ENCODE measurements around the gene AVP. TPM values are rescaled to one million over a fixed set of nuclear protein-coding genes. Genes with fewer than 3 reads are reported as not detected.
A peak's percentile ranks its signal among the peaks of the same experiment; 100 is the strongest.

Gene AVP
- total RNA-seq, 1 donor from 2014 or later = not detected

DNA sequence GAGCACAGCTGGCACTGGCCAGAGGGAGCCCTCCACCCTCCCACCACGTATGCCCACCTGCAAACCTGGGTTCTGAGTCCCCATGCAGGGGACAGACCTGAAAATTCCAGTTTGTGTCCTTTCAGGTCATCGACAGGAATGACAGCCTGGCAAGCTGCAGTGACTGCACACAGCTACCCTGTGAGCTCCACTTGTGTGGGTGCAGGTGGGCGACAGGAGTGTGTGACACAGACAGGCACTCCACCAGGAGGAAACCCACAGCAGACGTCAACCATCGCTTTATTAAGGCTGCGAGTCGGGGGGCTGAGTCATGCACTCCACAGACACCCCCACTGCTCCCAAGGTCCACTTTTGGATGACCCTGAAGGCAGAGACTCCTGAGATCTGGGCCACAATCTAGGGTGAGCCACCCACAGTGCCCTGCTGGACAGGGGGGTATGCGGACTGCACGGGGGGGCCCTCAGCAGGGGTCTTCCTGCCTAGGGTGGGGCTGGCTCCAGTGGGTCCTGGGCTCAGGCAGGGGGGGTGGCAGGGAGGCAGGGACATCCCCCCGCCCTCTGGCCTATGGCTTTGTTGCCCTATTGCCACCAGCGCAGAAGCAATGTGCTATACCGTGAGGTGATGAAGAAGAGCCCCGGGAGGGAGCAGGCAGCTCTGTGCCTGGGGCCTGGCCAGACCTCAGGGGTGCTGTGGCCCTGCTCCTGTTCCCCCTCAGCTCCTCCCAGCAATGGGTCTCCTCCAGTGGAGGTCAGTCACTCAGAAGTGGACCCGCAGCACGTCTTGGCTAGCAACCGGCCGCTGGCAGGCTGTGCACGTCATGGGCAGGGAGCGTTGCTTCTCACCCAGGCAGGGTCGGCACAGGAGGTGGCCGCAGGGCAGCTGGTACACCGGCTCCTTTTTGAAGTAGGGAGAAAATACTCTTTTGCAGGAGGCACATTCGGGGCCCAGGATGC is 25.1 kb upstream of the AVP start:
- DNase-seq = no peak

GRCh38 chr20:3107464-3108025 is 23.0 kb upstream of the AVP start:
- no peak for DNase-seq

DNA sequence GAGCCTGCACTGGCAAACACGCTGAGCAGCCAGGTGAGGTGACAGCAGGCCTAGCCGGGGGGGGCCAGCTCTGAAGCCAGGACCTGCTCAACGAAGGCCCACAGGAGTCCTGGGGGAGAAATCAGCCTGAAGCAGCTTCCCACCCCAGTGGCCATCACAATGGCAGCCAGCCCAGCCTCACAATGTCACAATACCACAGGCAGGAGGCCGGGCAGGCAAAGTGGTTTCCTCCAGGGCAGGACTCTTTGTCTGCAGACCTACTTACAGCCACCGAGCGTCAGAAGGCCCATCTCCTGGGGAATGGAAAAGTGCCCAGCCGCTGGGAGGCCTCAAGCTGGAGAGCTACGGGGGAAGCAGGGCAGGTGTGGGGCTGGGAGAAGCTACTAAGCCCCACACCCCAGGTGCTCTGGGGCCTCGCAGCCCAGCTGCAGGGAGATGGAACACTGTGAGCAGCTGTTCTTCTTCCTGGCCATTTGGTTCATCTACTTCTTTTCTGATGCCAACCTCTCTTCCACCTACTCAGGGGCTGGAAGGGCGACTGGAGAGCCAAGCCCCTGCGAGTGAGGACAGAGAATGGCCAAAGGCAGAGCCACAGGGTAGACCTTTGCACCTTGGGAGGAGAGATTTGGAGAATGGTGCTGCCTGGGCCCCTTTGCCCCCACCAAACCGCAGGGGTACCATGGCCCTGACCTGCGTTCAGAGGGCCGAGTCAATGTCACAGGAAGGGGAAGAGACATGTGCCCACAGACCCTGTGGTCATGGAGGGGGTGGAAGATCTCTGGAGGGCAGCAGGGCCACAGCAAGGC is 22.3 kb upstream of the AVP start:
- DNase-seq = no peak

DNA sequence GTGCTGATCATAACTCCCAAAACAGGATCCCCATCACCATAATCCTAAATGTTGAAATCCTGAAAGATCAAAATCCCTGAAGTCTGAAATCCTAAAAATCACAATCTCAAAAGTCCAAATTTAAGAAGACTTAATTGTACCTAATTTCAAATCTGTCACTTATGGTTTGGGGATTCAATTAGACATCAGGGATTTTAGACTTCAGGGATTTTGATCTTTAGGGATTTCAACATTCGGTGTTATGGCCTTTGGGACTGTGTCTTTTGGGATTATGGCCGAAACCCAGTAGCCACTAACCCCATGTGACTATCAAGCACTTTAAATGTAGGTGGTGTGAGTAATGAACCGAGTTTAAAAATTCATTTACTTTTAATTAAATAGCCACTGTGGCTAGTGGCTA is 21.7 kb upstream of the AVP start:
- no peak for DNase-seq

DNA sequence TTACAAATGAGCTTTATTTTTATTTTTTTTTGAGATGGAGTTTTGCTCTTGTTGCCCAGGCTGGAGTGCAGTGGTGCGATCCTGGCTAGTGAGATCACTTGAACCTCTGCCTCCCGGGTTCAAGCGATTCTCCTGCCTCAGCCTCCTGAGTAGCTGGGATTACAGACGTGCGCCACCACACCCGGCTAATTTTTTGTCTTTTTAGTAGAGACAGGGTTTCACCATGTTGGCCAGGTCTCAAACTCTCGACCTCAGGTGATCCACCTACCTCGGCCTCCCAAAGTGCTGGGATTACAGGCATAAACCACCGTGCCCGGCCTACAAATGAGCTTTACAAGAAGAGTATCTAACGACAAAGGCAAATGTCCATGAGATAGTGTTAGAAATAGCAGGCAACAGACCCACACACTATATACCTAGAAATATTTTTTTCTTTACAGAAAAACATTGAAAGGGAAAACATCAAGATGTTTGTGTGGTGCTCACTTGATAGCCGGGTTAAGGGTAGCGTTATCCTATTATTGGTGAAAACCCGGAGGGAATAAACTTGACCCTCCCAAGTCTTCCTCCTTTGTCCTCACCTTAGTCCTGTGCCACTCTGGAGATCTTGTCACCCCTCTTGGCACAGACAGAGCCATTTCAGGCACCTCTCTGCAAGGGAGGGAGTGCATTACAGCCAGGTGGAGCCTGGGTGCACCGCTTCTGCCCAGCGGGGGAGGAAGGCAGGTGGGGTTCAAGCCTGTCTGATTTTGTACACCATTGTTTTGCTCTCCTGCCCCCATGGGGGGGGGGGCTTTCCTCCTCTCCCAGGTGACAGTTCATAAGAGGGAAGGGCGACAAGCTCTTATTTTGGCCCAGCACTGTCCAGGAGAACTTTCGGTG is 21.0 kb upstream of the AVP start:
- DNase-seq = no peak

DNA sequence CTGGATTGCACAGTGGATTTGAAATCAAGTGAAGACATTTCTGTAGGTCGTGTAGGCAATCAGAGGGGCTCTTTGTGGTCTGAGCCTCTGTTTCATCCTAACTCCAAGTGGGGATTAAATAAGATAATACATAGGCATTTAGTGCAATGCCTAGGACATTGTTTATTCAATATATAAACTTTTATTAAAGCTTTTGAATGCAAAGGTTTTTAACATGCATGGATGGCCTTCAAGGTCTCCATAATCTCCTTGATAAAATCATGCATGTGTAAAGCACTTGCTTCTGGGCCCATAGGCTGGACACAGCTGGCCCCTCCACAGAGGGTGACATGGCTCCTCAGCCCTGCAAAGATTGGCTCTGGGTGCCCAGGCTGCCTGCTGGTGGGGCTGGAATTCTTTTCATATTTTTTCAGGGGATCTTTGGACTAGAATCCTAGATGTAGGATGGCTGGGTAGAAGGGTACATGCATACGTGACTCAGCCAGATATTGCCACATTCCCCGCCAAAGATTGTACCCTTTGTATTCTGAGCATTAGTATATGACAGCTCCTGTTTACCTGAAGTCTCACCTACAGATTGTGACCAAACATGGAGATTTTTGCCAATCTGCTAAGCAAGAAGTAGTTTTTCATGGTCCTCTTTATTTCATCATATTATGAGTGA is 19.0 kb upstream of the AVP start:
- no peak for DNase-seq

- DNase-seq = no peak
These were observed 18.2 kb upstream of the AVP start for GRCh38 chr20:3102575-3103368.

DNA sequence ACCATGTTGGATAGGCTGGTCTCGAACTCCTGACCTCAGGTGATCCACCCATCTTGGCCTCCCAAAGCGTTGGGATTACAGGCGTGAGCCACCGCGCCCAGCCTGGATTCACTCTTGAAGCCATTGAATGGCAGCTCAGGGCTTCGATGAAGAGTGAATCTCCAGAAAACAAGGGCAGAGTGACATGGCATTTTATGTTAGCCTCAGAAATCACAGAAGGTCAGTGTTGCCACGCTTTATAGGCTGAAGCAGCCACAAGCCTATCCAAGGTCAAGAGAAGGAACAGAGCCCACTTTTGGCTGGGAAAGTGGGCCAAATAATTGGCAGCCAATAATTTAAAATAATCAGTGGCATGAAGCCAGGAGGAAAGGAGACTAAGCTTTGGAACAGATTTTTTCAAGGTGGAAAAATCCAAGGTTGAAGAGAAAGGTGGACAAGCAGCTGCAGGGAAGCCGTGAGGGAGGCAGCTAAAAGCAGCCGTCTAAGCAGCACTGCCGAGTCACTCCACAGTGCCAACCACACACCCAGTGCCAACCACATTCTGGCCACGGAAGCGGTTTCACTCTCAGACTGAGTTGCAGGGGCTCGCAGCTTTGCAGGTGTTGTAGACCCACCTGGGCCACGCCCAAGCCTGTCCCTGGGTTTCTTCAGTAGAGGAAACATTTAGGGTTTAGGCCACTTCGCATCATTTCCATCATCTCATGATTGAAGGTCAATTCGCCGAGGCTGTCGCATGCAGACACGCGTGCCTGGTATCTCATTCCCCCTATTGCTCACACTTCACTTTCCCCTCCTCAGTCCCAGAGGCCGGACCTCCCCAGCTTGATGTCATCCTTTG is 17.4 kb upstream of the AVP start:
- DNase-seq = no peak

DNA sequence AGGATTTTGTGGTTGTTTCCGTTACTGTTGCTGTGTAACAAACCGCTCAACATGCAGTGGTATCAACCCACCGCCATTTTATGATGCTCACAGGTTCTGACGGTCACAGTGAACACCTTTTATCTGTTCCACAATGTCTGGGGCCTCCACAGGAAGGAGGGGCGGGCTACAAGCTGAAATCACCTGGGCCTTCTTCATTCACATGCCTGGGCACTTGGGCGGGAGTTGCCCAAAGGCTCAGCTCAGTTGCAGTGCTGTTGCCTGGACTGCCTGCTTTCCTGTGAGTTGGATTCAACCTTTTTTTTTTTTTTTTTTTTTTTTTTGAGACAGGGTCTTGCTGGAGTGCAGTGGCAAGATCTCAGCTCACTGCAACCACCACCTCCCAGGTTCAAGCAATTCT is 16.7 kb upstream of the AVP start:
- no peak for DNase-seq

DNA sequence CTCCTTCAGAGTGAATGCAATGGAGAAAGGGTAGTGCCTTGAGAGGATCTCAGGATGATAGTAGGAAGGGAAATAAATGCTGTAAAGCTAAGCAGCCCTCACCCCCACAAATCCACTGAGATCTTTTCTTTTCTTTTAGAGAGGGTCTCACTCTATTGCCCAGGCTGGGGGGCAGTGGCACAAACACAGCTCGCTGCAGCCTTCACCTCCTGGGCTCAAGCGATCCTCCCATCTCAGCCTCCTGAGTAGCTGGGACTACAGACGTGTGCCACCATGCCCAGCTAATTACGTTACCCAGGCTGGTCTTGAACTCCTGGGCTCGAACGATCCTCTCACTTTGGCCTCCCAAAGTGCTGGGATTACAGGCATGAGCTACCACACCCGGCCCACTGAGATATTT is 16.0 kb upstream of the AVP start:
- no peak for DNase-seq

DNA sequence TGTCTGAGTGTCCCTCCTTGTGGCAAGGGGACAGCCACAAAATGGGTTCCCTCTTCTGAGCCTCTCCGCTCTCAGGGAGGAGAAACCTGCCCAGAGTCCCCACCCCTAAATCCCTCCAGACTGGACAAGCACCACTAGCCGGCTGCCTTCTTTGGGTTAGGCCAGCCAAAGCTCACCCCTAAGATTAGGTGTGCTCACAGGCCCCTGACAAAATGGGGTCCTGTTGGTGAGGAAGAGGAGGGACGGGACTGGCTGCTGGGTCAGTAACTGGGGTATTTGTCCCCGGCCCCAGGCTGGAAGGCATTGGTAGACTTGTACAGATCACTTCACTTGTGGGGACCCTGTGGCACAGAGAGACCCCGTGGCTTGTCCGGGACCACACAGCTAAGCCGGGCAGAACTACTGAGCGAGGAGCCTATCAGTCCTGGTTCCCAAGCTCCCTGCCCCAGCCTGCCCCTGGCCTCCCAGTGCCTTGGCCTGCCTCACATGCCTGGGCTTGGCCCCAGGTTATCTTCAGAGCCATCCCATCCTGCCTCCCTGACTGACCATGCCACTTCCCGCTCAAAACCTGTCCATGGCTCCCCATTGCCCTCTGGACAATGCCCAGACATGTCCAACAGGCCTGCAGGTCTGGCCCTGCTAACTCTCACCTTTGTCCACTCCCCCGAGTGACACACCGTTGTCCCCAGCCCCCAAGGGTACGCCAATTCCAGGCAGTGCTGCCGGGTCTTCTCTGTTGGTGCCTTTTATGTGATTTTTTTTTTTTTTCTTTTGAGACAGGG is 10.5 kb upstream of the AVP start:
- DNase-seq = no peak

DNA sequence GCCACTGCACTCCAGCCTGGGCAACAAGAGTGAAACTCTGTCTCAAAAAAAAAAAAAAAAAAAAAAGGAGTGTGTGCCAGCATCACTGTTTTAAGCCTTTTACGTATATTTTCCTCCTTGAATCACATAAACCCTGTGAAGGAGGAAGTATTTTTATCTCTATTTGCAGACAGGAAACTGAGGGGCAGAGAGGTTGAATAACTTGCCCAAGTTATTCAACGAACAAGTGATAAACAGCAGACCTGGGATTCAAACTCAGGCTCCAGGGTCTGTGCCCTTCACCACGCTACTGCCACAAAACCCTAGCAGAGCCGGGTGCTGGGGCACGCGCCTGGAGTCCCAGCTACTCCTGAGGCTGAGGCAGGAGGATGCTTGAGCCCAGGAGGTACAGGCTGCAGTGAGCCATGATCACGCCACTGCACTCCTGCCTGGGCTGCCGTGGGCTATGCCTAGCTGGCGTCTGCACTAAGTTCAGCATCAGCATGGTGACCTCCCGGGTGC is 9.4 kb upstream of the AVP start:
- peak; percentile 67 for DNase-seq

DNA sequence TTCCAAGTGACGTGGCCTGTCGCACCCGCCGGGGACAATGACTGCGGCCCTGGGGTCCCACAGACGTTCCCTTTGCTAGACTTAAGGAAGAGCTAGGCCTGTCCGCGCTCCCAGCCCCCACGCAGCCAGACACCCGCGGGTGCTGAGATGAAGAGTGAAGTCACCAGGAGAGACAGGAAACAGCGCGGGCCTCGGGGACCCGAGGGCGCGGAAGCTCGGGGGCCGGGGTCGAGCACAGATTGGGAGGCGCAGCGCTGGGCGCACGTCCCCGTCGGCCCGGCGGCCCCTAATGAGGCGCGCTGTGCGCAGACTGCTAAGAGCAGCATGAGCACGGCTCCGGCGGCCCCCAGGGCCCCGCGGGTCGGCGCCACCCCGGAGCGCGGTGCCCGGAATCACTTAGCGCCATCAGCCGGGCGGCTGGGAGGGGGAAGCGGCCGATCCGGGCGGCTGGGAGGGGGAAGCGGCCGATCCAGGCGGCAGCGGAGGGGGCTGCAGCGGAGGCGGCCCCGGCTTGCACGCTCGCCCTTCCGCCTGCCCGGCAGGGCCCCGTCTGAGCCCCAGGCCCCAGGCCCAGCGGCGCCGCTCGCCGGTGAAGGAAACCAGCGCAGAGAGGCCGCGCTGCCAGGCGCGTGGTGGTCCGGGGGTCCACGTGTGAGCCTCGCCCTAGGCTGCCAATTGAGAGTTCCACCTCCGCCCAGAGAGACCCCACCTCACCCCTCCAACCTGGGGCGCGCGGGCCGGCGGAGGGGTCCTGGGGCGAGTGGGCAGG is 8.3 kb upstream of the AVP start:
- DNase-seq = peak; percentile 25

GRCh38 chr20:3090565-3090964 is 6.0 kb upstream of the AVP start:
- no peak for DNase-seq

DNA sequence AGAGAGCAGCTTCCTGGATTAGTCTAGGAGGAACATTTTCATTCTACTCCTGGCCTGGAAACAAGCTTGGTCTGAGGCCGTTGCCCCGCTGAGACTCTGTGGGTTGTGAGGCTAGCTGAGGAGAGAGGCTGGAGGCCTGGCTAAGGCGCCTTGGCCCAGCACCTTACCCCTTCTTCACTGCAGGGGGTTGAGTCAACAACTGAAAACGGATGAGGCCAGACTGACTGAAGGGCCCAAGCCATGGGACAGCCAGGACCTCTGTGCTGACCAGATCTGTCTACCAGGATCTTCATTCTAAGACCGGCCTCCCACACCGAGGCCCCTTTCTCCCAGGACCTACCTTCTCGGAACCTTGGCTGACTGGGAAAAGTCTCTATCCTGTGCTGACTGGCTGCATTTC is 3.5 kb upstream of the AVP start:
- DNase-seq = no peak

GRCh38 chr20:3085571-3086072 is 1.1 kb upstream of the AVP start:
- DNase-seq = no peak

DNA sequence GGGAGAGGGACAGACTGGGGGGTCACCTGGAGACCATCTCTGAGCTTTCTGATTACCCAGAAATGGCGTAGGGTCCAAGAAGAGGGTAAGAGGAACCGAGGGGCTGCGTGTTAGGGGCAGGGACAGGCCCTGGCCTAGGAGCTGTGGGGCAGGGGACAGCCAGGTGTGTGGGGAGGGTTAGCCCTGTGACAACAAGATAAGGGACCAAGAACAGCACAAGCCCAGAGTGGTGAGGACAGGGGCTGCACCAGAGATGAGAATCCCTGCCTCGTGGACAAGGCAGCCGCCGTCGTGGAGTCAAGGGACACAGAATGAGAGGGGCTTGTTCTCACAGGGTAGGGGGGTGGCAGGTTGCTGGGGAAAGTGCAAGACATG is 449 bp upstream of the AVP start:
- no peak for DNase-seq
